GM18909 (cell line): ENCODE data around the gene PIP4K2B.

Experiments
- ATAC-seq: cut with Tn5 transposase; IDR thresholded peaks from one replicate; pipeline ENCODE4 v1.9.1; 2021; ENCODE audit warnings: mild to moderate bottlenecking; ENCODE audit not compliant: unreplicated experiment, poor library complexity

Gene PIP4K2B

GRCh38 chr17:38779965-38780752 lies 19.2 kb downstream of the PIP4K2B start:
- ATAC-seq, result no peak

GRCh38 chr17:38777641-38778250 lies 21.6 kb downstream of the PIP4K2B start:
- ATAC-seq, result no peak

GRCh38 chr17:38773258-38773657 lies 26.1 kb downstream of the PIP4K2B start:
- ATAC-seq, result no peak

GRCh38 chr17:38768417-38768816 lies 30.9 kb downstream of the PIP4K2B start:
- no peak for ATAC-seq

GRCh38 chr17:38766341-38766740 lies 33.0 kb downstream of the PIP4K2B start:
- no peak for ATAC-seq

- ATAC-seq, result no peak
Observed at GRCh38 chr17:38762231-38762630, 37.1 kb downstream of the PIP4K2B start.

GRCh38 chr17:38761612-38762011 lies 37.7 kb downstream of the PIP4K2B start:
- no peak for ATAC-seq

GRCh38 chr17:38753071-38753506 lies 46.3 kb downstream of the PIP4K2B start:
- ATAC-seq, result no peak

- ATAC-seq, result peak; percentile 78
Observed at GRCh38 chr17:38752308-38753070, 46.9 kb downstream of the PIP4K2B start, which contains the start of gene PSMB3. TSS of gene PSMB3 (plus strand) at chr17:38752741. CDS start at chr17:38752827, 86 bp downstream.

- ATAC-seq, result peak; percentile 34
Observed at GRCh38 chr17:38751808-38752307, 47.5 kb downstream of the PIP4K2B start.

- ATAC-seq, result no peak
Observed at GRCh38 chr17:38751144-38751807, 48.1 kb downstream of the PIP4K2B start.

- no peak for ATAC-seq
Observed at GRCh38 chr17:38750312-38751121, 48.8 kb downstream of the PIP4K2B start.

GRCh38 chr17:38750044-38750311 lies 49.4 kb downstream of the PIP4K2B start:
- ATAC-seq, result no peak

- no peak for ATAC-seq
Observed at GRCh38 chr17:38749223-38750043, 49.9 kb downstream of the PIP4K2B start.

GRCh38 chr17:38748892-38749222 lies 50.5 kb downstream of the PIP4K2B start:
- no peak for ATAC-seq

- no peak for ATAC-seq
Observed at GRCh38 chr17:38748149-38748891, 51.0 kb downstream of the PIP4K2B start, which contains the start of gene PCGF2. TSS of gene PCGF2 (minus strand) at chr17:38748336. CDS start at chr17:38740402, 7,934 bp downstream.

GRCh38 chr17:38747463-38748148 lies 51.8 kb downstream of the PIP4K2B start:
- ATAC-seq, result no peak
